Right lobe of liver (tissue), 6 donors: Measurements from ENCODE around the gene CD300LD. TPM values are rescaled to one million over a fixed set of nuclear protein-coding genes. Genes with fewer than 3 reads are reported as not detected.

Source experiments
- ATAC-seq, 4 donors: fragments of 200-7000 bp; cut with Tn5 transposase; one replicate each; pipeline ENCODE4 v1.9.1; 2020; ENCODE audit warnings: mild to moderate bottlenecking in 4 of 4, moderate library complexity in 4 of 4
- DNase-seq, 3 donors: peaks; one replicate each; pipeline ENCODE4 v3.0.0-alpha.2; 2020
- H3K27ac ChIP-seq, 3 donors: fragments of 200-600 bp; one replicate each; pipeline ENCODE4 v1.8.0; 2022
- H3K27me3 ChIP-seq, 2 donors: fragments of 200-600 bp; one replicate each; pipeline ENCODE4 v1.8.0; 2022
- H3K36me3 ChIP-seq, 4 donors: fragments of 200-600 bp; sonication (generic) in 1 of 4; one replicate each; pipeline versions ENCODE4 v1.5.1 to v1.8.0; 2017 to 2022; ENCODE audit warnings: control low read depth in 1 of 4
- H3K4me1 ChIP-seq, 4 donors: fragments of 200-600 bp; sonication (generic) in 1 of 4; one replicate each; pipeline versions ENCODE4 v1.5.1 to v1.8.0; 2017 to 2022; ENCODE audit warnings: control low read depth in 1 of 4
- H3K4me3 ChIP-seq, 3 donors: fragments of 200-600 bp; one replicate each; pipeline ENCODE4 v1.8.0; 2022
- H3K9me3 ChIP-seq, 4 donors: fragments of 200-600 bp; sonication (generic) in 1 of 4; one replicate each; pipeline versions ENCODE4 v1.5.1 to v1.8.0; 2017 to 2022; ENCODE audit warnings: control low read depth in 1 of 4
- CTCF ChIP-seq, 4 donors: fragments of 200-600 bp in 3 of 4; fragments of 450-650 bp in 1 of 4; IDR thresholded peaks; one replicate each; pipeline versions ENCODE4 v1.5.1 to v1.8.0; 2016 to 2022; ENCODE audit warnings: antibody characterized with exemption in 4 of 4, mild to moderate bottlenecking in 2 of 4
- POLR2A ChIP-seq: fragments of 450-650 bp; IDR thresholded peaks from one replicate; pipeline ENCODE4 v1.6.1; 2017; ENCODE audit warnings: antibody characterized with exemption, mild to moderate bottlenecking
- WGBS: methylation state at CpG from one replicate; pipeline ENCODE4 v1.1.6; 2018; ENCODE audit warnings: low coverage, low lambda C conversion rate; ENCODE audit not compliant: insufficient coverage; ENCODE audit errors: missing lambda C conversion rate; 5-methylcytosine and 5-hydroxymethylcytosine counted together
- intact Hi-C, 2 donors: fragments of 100-400 bp; cut with DNase I; formaldehyde crosslinking; loops; one replicate each; pipeline versions ENCODE4 v1.11.2 to v1.14.1; 2022
- total RNA-seq, 6 experiments: library from RNA; depleted of rRNA in 2 of 6; stranded (reverse); fragments of >200 nt in 2 of 6; fragmentation: NEBNext Ultra II Directional in 3 of 6; extraction: Animal tissue kit (Norgen Biotek cat#: 25700) in 3 of 6; gene quantifications; one replicate each; pipeline versions ENCODE4 v1.1.0 to v1.2.4, GENCODE V29; 2016 to 2023
- donor health status: DM: no; HTN: yes; CAD: no.
- donor health status: DM: no; HTN: no; CAD: no.
- donor health status: DM: no; HTN: no; CAD: no.
- donor health status: DM: no; HTN: yes; CAD: no.
- donor health status: DM: no; HTN: yes; CAD: no.

The CD300LD gene
- total RNA-seq, 6 experiments from 2014 or later = not detected

- Histone ChIP-seq H3K4me1 (no peaks in the 10 kb centered on the region), H3K4me3 (no peak overlapping the region), H3K27ac (no peak overlapping the region), H3K36me3 (no peaks in the 10 kb centered on the region), H3K27me3 (no peaks in the 10 kb centered on the region), H3K9me3 (no peaks in the 10 kb centered on the region)
- ATAC-seq = no peak
- TF ChIP-seq POLR2A (no peak), CTCF (IDR thresholded peaks at IDR 0.05) (no peak)
- no CpG with 5 or more reads among the region's 3 CpGs for WGBS
- intact Hi-C loops = no loop called here
- no peak for DNase-seq
Observed at GRCh38 chr17:74608511-74608910, 16.4 kb upstream of the CD300LD start.

- no peaks in the 10 kb centered on the region for H3K4me1 ChIP-seq
- no peak overlapping the region for H3K4me3 ChIP-seq
- DNase-seq = no peak
- no peak overlapping the region for H3K27ac ChIP-seq
- WGBS = 25% methylated on average over 1 of the region's 1 CpG
- no peaks in the 10 kb centered on the region for H3K36me3 ChIP-seq
- TF ChIP-seq POLR2A (no peak), CTCF (IDR thresholded peaks at IDR 0.05) (no peak)
- intact Hi-C loops = no loop called here
- no peaks in the 10 kb centered on the region for H3K9me3 ChIP-seq
- no peak for ATAC-seq
- H3K27me3 ChIP-seq = no peaks in the 10 kb centered on the region
Observed at GRCh38 chr17:74607221-74607620, 15.1 kb upstream of the CD300LD start.

- Histone ChIP-seq H3K27ac (no peak overlapping the region), H3K9me3 (no peaks in the 10 kb centered on the region), H3K27me3 (no peaks in the 10 kb centered on the region), H3K4me3 (no peak overlapping the region), H3K36me3 (no peaks in the 10 kb centered on the region), H3K4me1 (no peaks in the 10 kb centered on the region)
- ATAC-seq (no peak), DNase-seq (no peak)
- no CpG with 5 or more reads among the region's 8 CpGs for WGBS
- intact Hi-C loops = no loop called here
- TF ChIP-seq POLR2A (no peak), CTCF (IDR thresholded peaks at IDR 0.05) (no peak)
Observed at GRCh38 chr17:74606050-74606449, 14.0 kb upstream of the CD300LD start.

- Histone ChIP-seq H3K4me1 (no peaks in the 10 kb centered on the region), H3K9me3 (no peaks in the 10 kb centered on the region), H3K4me3 (no peak overlapping the region), H3K27ac (no peak overlapping the region), H3K27me3 (no peaks in the 10 kb centered on the region), H3K36me3 (no peaks in the 10 kb centered on the region)
- ATAC-seq (peak in 1 of 4 donors; percentile 22), DNase-seq (no peak)
- TF ChIP-seq POLR2A (no peak), CTCF (IDR thresholded peaks at IDR 0.05) (no peak)
- WGBS = 42% methylated on average over 9 of the region's 10 CpGs
- intact Hi-C loops = no loop called here
Observed at GRCh38 chr17:74605361-74605760, 13.3 kb upstream of the CD300LD start.

GRCh38 chr17:74604761-74605160, 12.7 kb upstream of the CD300LD start:
- Histone ChIP-seq H3K4me1 (no peaks in the 10 kb centered on the region), H3K9me3 (no peaks in the 10 kb centered on the region), H3K36me3 (no peaks in the 10 kb centered on the region), H3K27ac (no peak overlapping the region), H3K27me3 (no peaks in the 10 kb centered on the region), H3K4me3 (no peak overlapping the region)
- WGBS = 22% methylated on average over 4 of the region's 10 CpGs
- DNase-seq = no peak
- no peak for TF ChIP-seq CTCF (IDR thresholded peaks at IDR 0.05)
- TF ChIP-seq POLR2A = no peak
- intact Hi-C loops = no loop called here
- ATAC-seq = no peak
